HEK293 (cell line): ENCODE measurements around the gene NIT2.

Source experiments
- ZNF626 ChIP-seq: fragments of 450-650 bp; sonication (Bioruptor Pico); formaldehyde crosslinking; IDR thresholded peaks from 2 replicates; pipeline ENCODE4 v1.5.1; 2018; ENCODE audit warnings: missing biosample characterization, missing genetic modification characterization, inconsistent platforms
- ZNF777 ChIP-seq: fragments of 450-650 bp; formaldehyde crosslinking; IDR thresholded peaks from 2 replicates; pipeline ENCODE4 v1.5.1; 2017; ENCODE audit warnings: missing biosample characterization, missing genetic modification characterization, borderline replicate concordance

- no peak for TF ChIP-seq ZNF777 (tag by site-specific recombination)
- no peak for TF ChIP-seq ZNF626 (tag by site-specific recombination)
Measured at GRCh38 chr3:100402891-100403290, 68.3 kb downstream of the NIT2 start.
